Left ventricle myocardium inferior (tissue), 1 donor: ENCODE results near the gene NRP1. TPM values are rescaled to one million over a fixed set of nuclear protein-coding genes. Genes with fewer than 3 reads are reported as not detected.

Source experiments
- DNase-seq: peaks from one replicate; pipeline ENCODE4 v3.0.0-alpha.2; 2020
- H3K27ac ChIP-seq: fragments of 200-600 bp; replicated peaks from 2 replicates; pipeline ENCODE4 v1.8.0; 2021
- H3K27me3 ChIP-seq: fragments of 200-600 bp; 2 replicates; pipeline ENCODE4 v1.8.0; 2021; ENCODE audit warnings: low read depth
- H3K36me3 ChIP-seq: fragments of 200-600 bp; 2 replicates; pipeline ENCODE4 v1.8.0; 2021
- H3K4me1 ChIP-seq: fragments of 200-600 bp; 2 replicates; pipeline ENCODE4 v1.8.0; 2021
- H3K4me3 ChIP-seq: fragments of 200-600 bp; 2 replicates; pipeline ENCODE4 v1.8.0; 2021; ENCODE audit warnings: mild to moderate bottlenecking, moderate library complexity
- H3K9me3 ChIP-seq: fragments of 200-600 bp; replicated peaks from 2 replicates; pipeline ENCODE4 v1.8.0; 2021
- intact Hi-C: fragments of 100-400 bp; cut with micrococcal nuclease; formaldehyde crosslinking; loops from one replicate; pipeline ENCODE4 v1.11.0; 2022
- total RNA-seq: library from RNA; stranded (reverse); fragmentation: NEBNext Ultra II Directional; extraction: Animal tissue kit (Norgen Biotek cat#: 25700); gene quantifications from one replicate; pipeline ENCODE4 v1.2.1, GENCODE V29; 2021
- TF ChIP-seq, protein P1 (sequence below): fragments of 200-600 bp; IDR thresholded peaks from 2 replicates; pipeline ENCODE4 v1.8.0; 2021; ENCODE audit warnings: antibody characterized with exemption, mild to moderate bottlenecking, borderline replicate concordance
- donor health status: DM: no; HTN: yes; CAD: no; lungs with severe emphysema.

The NRP1 gene
- total RNA-seq, 1 donor from 2014 or later, result 168 TPM

DNA sequence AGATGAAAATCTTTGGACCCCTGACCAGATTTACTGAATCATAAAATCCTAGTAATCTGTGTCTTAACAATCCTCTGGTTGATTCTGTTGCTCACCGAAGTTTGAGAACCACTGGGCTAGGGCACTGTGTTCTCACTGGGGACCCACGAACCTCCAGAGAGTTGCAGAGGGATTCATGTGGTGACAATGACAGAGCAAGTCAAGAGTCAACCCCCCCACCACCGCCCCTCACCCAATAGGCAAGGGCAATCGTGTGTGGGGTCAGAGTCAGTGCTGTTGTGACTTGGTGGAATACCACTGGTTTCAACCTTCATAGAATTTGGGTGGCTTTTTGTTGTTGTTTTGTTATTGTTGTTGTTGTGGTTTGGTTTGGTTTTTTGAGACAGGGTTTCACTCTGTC, 23.5 kb upstream of the NRP1 start:
- Histone ChIP-seq H3K4me1 (peaks cover 7% of the 10 kb centered on the region), H3K4me3 (no peak overlapping the region), H3K36me3 (no peaks in the 10 kb centered on the region), H3K27ac (no peak overlapping the region), H3K9me3 (peaks cover 3% of the 10 kb centered on the region), H3K27me3 (no peaks in the 10 kb centered on the region)
- TF ChIP-seq, protein P1, sequence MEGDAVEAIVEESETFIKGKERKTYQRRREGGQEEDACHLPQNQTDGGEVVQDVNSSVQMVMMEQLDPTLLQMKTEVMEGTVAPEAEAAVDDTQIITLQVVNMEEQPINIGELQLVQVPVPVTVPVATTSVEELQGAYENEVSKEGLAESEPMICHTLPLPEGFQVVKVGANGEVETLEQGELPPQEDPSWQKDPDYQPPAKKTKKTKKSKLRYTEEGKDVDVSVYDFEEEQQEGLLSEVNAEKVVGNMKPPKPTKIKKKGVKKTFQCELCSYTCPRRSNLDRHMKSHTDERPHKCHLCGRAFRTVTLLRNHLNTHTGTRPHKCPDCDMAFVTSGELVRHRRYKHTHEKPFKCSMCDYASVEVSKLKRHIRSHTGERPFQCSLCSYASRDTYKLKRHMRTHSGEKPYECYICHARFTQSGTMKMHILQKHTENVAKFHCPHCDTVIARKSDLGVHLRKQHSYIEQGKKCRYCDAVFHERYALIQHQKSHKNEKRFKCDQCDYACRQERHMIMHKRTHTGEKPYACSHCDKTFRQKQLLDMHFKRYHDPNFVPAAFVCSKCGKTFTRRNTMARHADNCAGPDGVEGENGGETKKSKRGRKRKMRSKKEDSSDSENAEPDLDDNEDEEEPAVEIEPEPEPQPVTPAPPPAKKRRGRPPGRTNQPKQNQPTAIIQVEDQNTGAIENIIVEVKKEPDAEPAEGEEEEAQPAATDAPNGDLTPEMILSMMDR, result no peak
- intact Hi-C loops, result no loop called here
- DNase-seq, result no peak

DNA sequence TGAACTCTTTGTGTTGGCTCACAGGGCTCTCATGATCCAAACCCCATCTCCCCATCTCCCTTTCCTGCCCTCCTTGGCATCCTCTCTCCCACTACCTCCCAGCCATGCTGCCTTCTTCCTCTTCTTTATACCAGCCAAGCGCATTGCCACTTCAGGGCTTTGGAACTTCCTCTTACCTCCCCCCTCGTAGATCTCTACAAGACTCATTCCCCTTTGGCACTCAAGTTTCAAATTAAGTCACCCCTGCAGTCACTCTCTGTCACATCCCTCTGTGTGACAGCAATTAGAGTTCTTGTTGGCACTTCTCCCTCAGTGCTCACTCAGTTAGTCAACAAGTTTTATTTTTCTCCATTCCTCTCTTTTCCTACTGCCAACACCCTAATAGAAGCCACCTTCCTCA, 20.8 kb upstream of the NRP1 start:
- H3K27ac ChIP-seq, result no peak overlapping the region
- H3K4me3 ChIP-seq, result no peak overlapping the region
- intact Hi-C loops, result no loop called here

DNA sequence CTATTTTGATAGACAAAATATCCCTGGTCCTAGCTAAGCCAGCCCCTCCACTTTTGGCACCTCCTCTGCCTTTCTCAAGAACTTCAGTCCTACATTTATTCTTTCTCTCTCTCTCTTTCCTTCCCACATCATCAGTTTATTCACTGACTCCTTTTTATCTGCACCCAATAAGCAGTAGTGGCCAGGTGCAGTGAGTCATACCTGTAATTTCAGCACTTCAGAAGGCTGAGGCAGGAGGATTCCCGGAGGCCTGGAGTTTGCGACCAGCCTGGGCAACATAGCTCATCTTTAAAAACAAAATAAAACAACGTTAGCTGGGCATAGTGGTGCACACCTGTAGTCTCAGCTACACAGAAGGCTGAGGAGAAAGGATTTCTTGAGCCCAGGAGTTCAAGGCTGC, 19.4 kb upstream of the NRP1 start:
- H3K9me3 ChIP-seq, result peaks cover 9% of the 10 kb centered on the region
- no peaks in the 10 kb centered on the region for H3K27me3 ChIP-seq
- peaks cover 12% of the 10 kb centered on the region for H3K4me1 ChIP-seq
- intact Hi-C loops, result no loop called here
- no peak overlapping the region for H3K4me3 ChIP-seq
- no peaks in the 10 kb centered on the region for H3K36me3 ChIP-seq
- TF ChIP-seq, protein P1, result no peak
- H3K27ac ChIP-seq, result no peak overlapping the region
- DNase-seq, result no peak

More for the DNA sequence above, 20.8 kb upstream of the NRP1 start:
- TF ChIP-seq, protein P1, result no peak
- peaks cover 7% of the 10 kb centered on the region for H3K4me1 ChIP-seq
- no peak for DNase-seq
- no peaks in the 10 kb centered on the region for H3K27me3 ChIP-seq
- H3K9me3 ChIP-seq, result peaks cover 9% of the 10 kb centered on the region
- no peaks in the 10 kb centered on the region for H3K36me3 ChIP-seq

DNA sequence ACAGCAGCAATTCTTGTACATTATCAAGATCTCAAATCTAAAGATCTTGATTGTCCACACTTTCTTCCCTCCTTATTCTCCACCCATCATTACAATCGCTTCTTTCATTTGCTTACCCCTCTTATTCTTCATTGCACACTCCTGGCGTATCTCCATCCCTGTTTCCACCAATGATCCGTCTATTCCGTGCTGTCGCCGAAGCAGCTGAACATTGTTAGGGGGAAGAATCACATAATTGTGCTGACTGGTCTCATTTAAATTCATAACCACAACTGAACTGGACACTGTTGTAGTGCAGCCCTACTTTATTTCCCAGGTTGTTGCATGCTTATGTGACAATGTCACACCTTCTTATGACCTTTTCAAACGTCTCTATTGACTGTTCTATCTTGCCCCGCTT, 18.9 kb upstream of the NRP1 start:
- Histone ChIP-seq H3K9me3 (peaks cover 9% of the 10 kb centered on the region), H3K4me3 (no peak overlapping the region), H3K4me1 (peaks cover 12% of the 10 kb centered on the region), H3K27me3 (no peaks in the 10 kb centered on the region), H3K27ac (no peak overlapping the region), H3K36me3 (no peaks in the 10 kb centered on the region)
- TF ChIP-seq, protein P1, result no peak
- no peak for DNase-seq
- intact Hi-C loops, result no loop called here

- no peak for DNase-seq
- Histone ChIP-seq H3K27ac (no peak overlapping the region), H3K27me3 (no peaks in the 10 kb centered on the region), H3K36me3 (no peaks in the 10 kb centered on the region), H3K9me3 (peaks cover 9% of the 10 kb centered on the region), H3K4me3 (no peak overlapping the region), H3K4me1 (peaks cover 18% of the 10 kb centered on the region)
- TF ChIP-seq, protein P1, result no peak
- intact Hi-C loops, result no loop called here
Observed at GRCh38 chr10:33352615-33353014, 18.1 kb upstream of the NRP1 start.

GRCh38 chr10:33352175-33352574, 17.7 kb upstream of the NRP1 start:
- peaks cover 22% of the 10 kb centered on the region for H3K4me1 ChIP-seq
- TF ChIP-seq, protein P1, result no peak
- H3K27ac ChIP-seq, result no peak overlapping the region
- H3K9me3 ChIP-seq, result peaks cover 9% of the 10 kb centered on the region
- H3K36me3 ChIP-seq, result no peaks in the 10 kb centered on the region
- H3K4me3 ChIP-seq, result no peak overlapping the region
- H3K27me3 ChIP-seq, result no peaks in the 10 kb centered on the region
- intact Hi-C loops, result no loop called here
- no peak for DNase-seq
